Caco-2 (cell line): ENCODE results near the gene FPGS. TPM values are rescaled to one million over a fixed set of nuclear protein-coding genes. Genes with fewer than 3 reads are reported as not detected.

ENCODE experiments used
- BruUV-seq: library from RNA; stranded (reverse); fragments of 400-500 nt; replicated peaks from 2 replicates; lab custom pipeline; 2021; lab: Mats Ljungman, UMichigan
- CTCF ChIA-PET: fragments of 300-600 bp; sonication (Branson Sonifier 250); formaldehyde crosslinking; loops from one replicate; lab custom pipeline; 2022; ENCODE audit warnings: antibody characterized with exemption; lab: Charles Lee
- POLR2A ChIA-PET: fragments of 300-600 bp; sonication (Branson Sonifier 250); formaldehyde crosslinking; loops from one replicate; lab custom pipeline; 2022; ENCODE audit warnings: antibody characterized with exemption; lab: Charles Lee
- DNase-seq, 2 experiments: peaks; one replicate each; pipeline versions ENCODE4 v3.0.0 to v3.0.0-alpha.2; 2020 to 2022
- H3K27me3 ChIP-seq: replicated peaks from 2 replicates; pipeline ENCODE4 v1.6.0; 2011; ENCODE audit warnings: low read length; ENCODE audit not compliant: control insufficient read depth, insufficient read depth
- H3K36me3 ChIP-seq: 2 replicates; pipeline ENCODE4 v1.5.1; 2011; ENCODE audit warnings: low read length; ENCODE audit not compliant: control insufficient read depth, insufficient read depth
- H3K4me1 ChIP-seq: fragments of 250-450 bp; sonication (Bioruptor Pico); 2 replicates; pipeline ENCODE4 v1.5.1; 2020; ENCODE audit warnings: mild to moderate bottlenecking
- H3K4me3 ChIP-seq: 2 replicates; pipeline ENCODE4 v1.5.1; 2011; ENCODE audit warnings: low read depth, mild to moderate bottlenecking, control low read depth, low read length
- H3K9me3 ChIP-seq: fragments of 250-450 bp; sonication (Bioruptor Pico); 2 replicates; pipeline ENCODE4 v1.5.1; 2020; ENCODE audit warnings: mild to moderate bottlenecking, moderate library complexity
- H3K27ac Mint-ChIP-seq: one replicate; pipeline ENCODE4 v1.8.0; 2022; ENCODE audit warnings: mixed read lengths; ENCODE audit not compliant: unreplicated experiment
- H3K27me3 Mint-ChIP-seq: one replicate; pipeline ENCODE4 v1.8.0; 2022; ENCODE audit warnings: mixed read lengths; ENCODE audit not compliant: insufficient read depth, unreplicated experiment
- H3K36me3 Mint-ChIP-seq: one replicate; pipeline ENCODE4 v1.8.0; 2022; ENCODE audit warnings: mild to moderate bottlenecking, mixed read lengths; ENCODE audit not compliant: insufficient read depth, unreplicated experiment
- H3K4me1 Mint-ChIP-seq: one replicate; pipeline ENCODE4 v1.8.0; 2022; ENCODE audit warnings: low read depth, mixed read lengths; ENCODE audit not compliant: unreplicated experiment
- H3K4me3 Mint-ChIP-seq: one replicate; pipeline ENCODE4 v1.8.0; 2022; ENCODE audit warnings: mild to moderate bottlenecking, moderate library complexity, mixed read lengths; ENCODE audit not compliant: unreplicated experiment
- H3K9me3 Mint-ChIP-seq: one replicate; pipeline ENCODE4 v1.8.0; 2022; ENCODE audit warnings: mixed read lengths; ENCODE audit not compliant: unreplicated experiment
- intact Hi-C: fragments of 100-400 bp; cut with micrococcal nuclease; formaldehyde crosslinking; loops from one replicate; pipeline ENCODE4 v1.10.0; 2022; ENCODE audit not compliant: unreplicated experiment
- total RNA-seq: library from RNA; stranded (reverse); gene quantifications from 2 replicates; pipeline ENCODE4 v1.2.3, GENCODE V29; 2022
- TF ChIP-seq, protein P1 (sequence below), 2 experiments: fragments of 200-600 bp in 1 of 2; IDR thresholded peaks; 1 replicate in 1 of 2; 2 replicates in 1 of 2; pipeline versions ENCODE4 v1.5.1 to v1.8.0; 2011 to 2022; ENCODE audit warnings: antibody characterized with exemption in 1 of 2, control low read depth in 1 of 2, inconsistent platforms in 1 of 2, low read depth in 1 of 2, low read length in 1 of 2, mild to moderate bottlenecking in 1 of 2, moderate library complexity in 1 of 2; ENCODE audit not compliant: insufficient read depth in 1 of 2, severe bottlenecking in 1 of 2, unreplicated experiment in 1 of 2

The FPGS gene
- total RNA-seq, 1 experiment from 2014 or later: 54.4 TPM

DNA sequence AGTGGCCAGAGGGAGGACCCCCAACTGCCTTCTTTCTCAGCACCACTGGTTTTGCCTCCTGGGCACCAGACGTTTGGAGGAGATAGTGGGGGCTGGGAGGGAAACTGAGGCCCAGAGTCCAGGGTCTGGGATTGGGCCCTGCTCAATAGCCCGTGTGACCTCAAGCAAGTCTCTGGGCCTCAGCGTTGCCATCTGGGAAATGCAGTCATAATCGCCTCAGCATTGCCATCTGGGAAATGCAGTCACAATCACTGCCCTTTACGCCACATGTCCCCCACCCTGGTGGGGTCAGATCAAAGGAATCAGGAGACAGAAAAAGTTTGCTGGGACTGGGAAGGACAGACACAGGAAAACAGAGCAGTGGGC is 25.8 kb upstream of the FPGS start:
- no peak overlapping the region for H3K27ac Mint-ChIP-seq
- Histone ChIP-seq H3K4me3 (no peak overlapping the region), H3K27me3 (no peaks in the 10 kb centered on the region), H3K9me3 (no peaks in the 10 kb centered on the region), H3K4me1 (no peaks in the 10 kb centered on the region), H3K36me3 (no peaks in the 10 kb centered on the region)
- no peak for DNase-seq
- H3K9me3 Mint-ChIP-seq: no peaks in the 10 kb centered on the region
- POLR2A ChIA-PET: no interaction called here
- peaks cover 3% of the 10 kb centered on the region for H3K27me3 Mint-ChIP-seq
- CTCF ChIA-PET: no interaction called here
- TF ChIP-seq, protein P1, sequence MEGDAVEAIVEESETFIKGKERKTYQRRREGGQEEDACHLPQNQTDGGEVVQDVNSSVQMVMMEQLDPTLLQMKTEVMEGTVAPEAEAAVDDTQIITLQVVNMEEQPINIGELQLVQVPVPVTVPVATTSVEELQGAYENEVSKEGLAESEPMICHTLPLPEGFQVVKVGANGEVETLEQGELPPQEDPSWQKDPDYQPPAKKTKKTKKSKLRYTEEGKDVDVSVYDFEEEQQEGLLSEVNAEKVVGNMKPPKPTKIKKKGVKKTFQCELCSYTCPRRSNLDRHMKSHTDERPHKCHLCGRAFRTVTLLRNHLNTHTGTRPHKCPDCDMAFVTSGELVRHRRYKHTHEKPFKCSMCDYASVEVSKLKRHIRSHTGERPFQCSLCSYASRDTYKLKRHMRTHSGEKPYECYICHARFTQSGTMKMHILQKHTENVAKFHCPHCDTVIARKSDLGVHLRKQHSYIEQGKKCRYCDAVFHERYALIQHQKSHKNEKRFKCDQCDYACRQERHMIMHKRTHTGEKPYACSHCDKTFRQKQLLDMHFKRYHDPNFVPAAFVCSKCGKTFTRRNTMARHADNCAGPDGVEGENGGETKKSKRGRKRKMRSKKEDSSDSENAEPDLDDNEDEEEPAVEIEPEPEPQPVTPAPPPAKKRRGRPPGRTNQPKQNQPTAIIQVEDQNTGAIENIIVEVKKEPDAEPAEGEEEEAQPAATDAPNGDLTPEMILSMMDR (IDR thresholded peaks at IDR 0.05; ENCODE audit: insufficient read depth in 1 of 2, low read depth in 1 of 2, low read length in 1 of 2, severe bottlenecking in 1 of 2, unreplicated experiment in 1 of 2): no peak
- BruUV-seq: no TSS peak
- no peak overlapping the region for H3K4me3 Mint-ChIP-seq
- intact Hi-C loops: no loop called here
- no peaks in the 10 kb centered on the region for H3K36me3 Mint-ChIP-seq
- H3K4me1 Mint-ChIP-seq: no peaks in the 10 kb centered on the region

DNA sequence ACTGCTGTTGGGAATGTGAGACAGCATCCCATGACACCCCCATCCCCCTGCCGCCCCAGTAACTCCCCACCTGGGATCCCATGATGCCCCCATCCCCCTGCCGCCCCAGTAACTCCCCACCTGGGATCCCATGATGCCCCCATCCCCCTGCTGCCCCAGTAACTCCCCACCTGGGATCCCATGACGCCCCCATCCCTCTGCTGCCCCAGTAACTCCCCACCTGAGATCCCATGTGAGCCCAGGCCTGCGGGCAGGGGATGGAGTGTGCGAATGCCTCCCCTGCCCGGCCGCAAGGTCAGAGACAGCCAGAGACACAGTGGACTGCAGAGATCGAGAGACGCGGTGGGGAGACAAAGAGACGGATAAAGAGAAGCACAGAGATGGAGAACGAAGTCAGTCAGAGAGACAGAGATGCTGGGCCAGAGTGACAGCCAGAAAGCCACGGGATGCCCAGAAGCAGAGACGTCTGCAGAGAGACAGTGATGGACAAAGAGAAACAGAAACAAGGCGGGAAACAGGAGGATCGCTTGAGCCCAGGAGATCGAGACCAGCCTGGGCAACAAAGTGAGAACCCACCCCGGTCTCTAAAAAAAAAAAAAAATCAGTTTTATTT is 25.2 kb upstream of the FPGS start:
- Histone ChIP-seq H3K4me1 (no peaks in the 10 kb centered on the region), H3K9me3 (no peaks in the 10 kb centered on the region), H3K27me3 (no peaks in the 10 kb centered on the region), H3K36me3 (no peaks in the 10 kb centered on the region), H3K4me3 (no peak overlapping the region)
- BruUV-seq: no TSS peak
- Mint-ChIP-seq H3K9me3 (no peaks in the 10 kb centered on the region), H3K27ac (no peak overlapping the region), H3K4me3 (no peak overlapping the region), H3K36me3 (no peaks in the 10 kb centered on the region), H3K4me1 (no peaks in the 10 kb centered on the region), H3K27me3 (peaks cover 3% of the 10 kb centered on the region)
- CTCF ChIA-PET: no interaction called here
- intact Hi-C loops: no loop called here
- TF ChIP-seq, protein P1 (IDR thresholded peaks at IDR 0.05; ENCODE audit: insufficient read depth in 1 of 2, low read depth in 1 of 2, low read length in 1 of 2, severe bottlenecking in 1 of 2, unreplicated experiment in 1 of 2): no peak
- POLR2A ChIA-PET: no interaction called here
- DNase-seq: no peak

DNA sequence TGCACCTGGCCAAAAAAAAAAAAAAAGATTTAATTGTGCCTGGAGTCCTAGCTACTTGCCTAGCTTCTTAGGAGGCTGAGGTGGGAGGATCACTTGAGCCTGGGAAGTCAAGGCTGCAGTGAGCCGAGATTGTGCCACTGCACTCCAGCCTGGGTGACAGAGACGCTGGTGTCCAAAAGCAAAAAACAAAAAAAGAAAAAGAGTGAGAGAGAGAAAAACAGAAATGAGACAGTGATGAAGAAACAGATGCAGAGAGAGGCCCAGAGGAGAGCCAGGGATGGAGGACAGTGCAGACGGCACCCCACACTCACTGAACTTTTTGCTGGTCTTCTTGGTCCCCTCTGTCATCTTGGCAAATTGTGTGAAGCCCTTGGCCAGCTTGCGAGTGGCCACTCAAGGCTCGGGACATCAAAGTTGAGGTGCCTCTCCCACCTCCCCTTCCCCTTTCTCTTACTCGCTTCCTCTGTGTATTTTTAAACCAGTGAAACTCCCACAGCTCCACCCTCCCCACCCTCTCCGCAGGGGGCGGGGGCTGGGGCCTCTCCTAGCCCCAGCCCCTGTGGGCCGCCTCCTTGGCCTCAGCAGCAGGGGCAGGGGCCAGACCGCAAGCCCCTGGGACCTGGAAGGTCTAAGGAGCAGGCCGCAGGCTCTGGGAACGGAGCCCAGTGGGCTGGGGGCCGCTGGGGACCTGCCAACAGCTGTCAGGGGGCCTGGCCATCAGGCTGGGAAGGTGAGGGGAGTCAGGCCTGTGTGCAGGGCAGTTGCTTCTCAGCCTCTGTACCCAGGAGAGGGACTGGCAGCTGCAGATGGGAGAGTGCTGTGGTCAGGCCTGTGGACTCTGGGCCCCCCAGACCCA is 24.2 kb upstream of the FPGS start, which contains the start of gene SH2D3C:
SH2D3C (minus strand) TSS at position 387 of the 856 bp plus-strand sequence; CDS start at position 348, 39 bp downstream.
- intact Hi-C loops: no loop called here
- DNase-seq: no peak
- no peaks in the 10 kb centered on the region for H3K36me3 Mint-ChIP-seq
- Histone ChIP-seq H3K4me3 (no peak within 1 kb of the TSS), H3K36me3 (no peaks in the 10 kb centered on the region), H3K27me3 (no peaks in the 10 kb centered on the region), H3K4me1 (no peaks in the 10 kb centered on the region), H3K9me3 (no peaks in the 10 kb centered on the region)
- no peaks in the 10 kb centered on the region for H3K4me1 Mint-ChIP-seq
- H3K4me3 Mint-ChIP-seq: no peak within 1 kb of the TSS
- TF ChIP-seq, protein P1 (IDR thresholded peaks at IDR 0.05; ENCODE audit: insufficient read depth in 1 of 2, low read depth in 1 of 2, low read length in 1 of 2, severe bottlenecking in 1 of 2, unreplicated experiment in 1 of 2): no peak
- H3K27ac Mint-ChIP-seq: no peak within 1 kb of the TSS
- ChIA-PET POLR2A (no interaction called here), CTCF (interaction anchor here (1.1 kb wide), 1 partner anchor 7 kb away, joined by 3 read pairs; no protein-coding TSS in a partner anchor)
- peaks cover 3% of the 10 kb centered on the region for H3K27me3 Mint-ChIP-seq
- no peaks in the 10 kb centered on the region for H3K9me3 Mint-ChIP-seq
- BruUV-seq: no TSS peak
